T47D (cell line): ENCODE data around the gene TMEM132E.

Experiments used
- DNase-seq, 2 experiments: peaks; one replicate each; pipeline versions ENCODE4 v3.0.0 to v3.0.0-alpha.2; 2011 to 2012; ENCODE audit warnings: low read depth in 1 of 2, low spot score in 1 of 2
- JUND ChIP-seq: IDR thresholded peaks from 2 replicates; pipeline ENCODE4 v1.6.1; 2012; ENCODE audit warnings: low read depth
- in situ Hi-C: cut with HindIII; loops from 2 replicates; pipeline ENCODE4 v1.10.0; 2016; ENCODE audit warnings: low sequenced_read_pairs, low pct_unique_long_range_greater_than_20kb

TMEM132E gene

GRCh38 chr17:34634551-34635160 is 55.3 kb downstream of the TMEM132E start:
- no peak for DNase-seq
- no peak for TF ChIP-seq JUND
- in situ Hi-C loops, result no loop called here

DNA sequence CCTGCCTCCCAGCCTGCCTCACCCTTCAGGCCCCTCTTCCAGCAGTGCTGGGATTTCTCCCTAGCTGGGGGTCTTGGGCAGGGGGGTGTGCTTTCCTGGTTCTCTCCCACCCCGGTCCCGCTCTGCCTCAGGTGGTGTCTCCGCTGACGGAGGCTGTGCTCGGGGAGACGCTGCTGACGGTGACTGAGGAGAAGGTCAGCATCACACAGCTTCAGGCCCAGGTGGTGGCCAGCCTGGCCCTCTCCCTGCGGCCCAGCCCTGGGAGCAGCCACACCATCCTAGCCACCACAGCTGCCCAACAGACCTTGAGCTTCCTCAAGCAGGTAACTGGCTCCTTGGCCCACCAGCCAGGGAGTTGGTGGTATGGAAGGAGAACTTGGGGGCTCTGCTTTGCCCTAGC is 56.5 kb downstream of the TMEM132E start:
- in situ Hi-C loops, result no loop called here
- DNase-seq, result no peak
- no peak for TF ChIP-seq JUND

DNA sequence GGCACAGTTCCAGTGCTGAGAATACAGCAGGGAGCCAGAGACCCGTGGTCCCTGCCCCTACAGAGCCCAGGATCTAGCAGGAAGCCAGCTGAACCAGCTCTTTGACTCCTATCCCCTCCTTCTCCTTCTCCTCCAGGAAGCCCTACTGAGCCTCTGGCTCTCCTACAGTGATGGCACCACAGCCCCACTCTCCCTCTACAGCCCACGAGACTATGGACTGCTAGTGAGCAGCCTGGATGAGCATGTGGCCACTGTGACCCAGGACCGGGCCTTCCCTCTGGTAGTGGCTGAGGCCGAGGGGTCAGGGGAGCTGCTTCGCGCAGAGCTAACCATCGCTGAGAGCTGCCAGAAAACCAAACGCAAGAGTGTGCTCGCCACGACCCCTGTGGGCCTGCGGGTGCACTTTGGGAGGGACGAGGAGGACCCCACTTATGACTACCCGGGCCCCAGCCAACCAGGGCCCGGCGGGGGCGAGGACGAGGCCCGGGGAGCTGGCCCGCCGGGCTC is 57.7 kb downstream of the TMEM132E start:
- in situ Hi-C loops, result no loop called here
- no peak for TF ChIP-seq JUND
- no peak for DNase-seq

DNA sequence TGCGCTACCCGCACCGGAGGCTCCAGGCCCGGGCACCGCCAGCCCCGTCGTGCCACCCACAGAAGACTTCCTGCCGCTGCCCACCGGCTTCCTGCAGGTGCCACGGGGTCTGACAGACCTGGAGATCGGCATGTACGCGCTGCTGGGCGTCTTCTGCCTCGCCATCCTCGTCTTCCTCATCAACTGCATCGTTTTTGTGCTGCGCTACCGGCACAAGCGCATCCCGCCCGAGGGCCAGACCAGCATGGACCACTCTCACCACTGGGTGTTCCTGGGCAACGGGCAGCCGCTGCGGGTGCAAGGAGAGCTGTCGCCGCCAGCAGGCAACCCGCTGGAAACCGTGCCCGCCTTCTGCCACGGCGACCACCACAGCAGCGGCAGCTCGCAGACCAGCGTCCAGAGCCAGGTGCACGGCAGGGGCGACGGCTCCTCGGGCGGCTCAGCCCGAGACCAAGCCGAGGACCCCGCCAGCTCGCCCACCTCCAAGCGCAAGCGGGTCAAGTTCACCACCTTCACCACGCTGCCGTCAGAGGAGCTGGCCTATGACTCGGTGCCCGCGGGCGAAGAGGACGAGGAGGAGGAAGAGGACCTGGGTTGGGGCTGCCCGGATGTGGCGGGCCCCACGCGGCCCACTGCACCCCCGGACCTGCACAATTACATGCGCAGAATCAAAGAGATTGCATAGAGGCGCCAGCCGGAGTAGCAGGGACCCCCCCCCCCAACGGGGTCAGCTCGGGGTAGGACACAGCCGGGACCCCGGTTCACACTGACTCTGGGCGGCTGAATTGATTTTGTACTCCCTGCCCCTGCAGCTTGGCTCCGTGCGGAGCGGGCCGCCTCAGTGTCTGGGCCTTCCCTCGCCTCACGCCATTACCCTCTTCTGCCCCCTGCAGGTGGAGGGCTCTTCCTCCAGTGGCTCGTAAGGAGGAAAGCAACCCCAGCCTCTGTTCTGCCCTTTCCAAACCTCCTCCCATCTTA is 58.5 kb downstream of the TMEM132E start:
- in situ Hi-C loops, result no loop called here
- TF ChIP-seq JUND, result no peak
- DNase-seq, result peak; percentile 84 to 87

DNA sequence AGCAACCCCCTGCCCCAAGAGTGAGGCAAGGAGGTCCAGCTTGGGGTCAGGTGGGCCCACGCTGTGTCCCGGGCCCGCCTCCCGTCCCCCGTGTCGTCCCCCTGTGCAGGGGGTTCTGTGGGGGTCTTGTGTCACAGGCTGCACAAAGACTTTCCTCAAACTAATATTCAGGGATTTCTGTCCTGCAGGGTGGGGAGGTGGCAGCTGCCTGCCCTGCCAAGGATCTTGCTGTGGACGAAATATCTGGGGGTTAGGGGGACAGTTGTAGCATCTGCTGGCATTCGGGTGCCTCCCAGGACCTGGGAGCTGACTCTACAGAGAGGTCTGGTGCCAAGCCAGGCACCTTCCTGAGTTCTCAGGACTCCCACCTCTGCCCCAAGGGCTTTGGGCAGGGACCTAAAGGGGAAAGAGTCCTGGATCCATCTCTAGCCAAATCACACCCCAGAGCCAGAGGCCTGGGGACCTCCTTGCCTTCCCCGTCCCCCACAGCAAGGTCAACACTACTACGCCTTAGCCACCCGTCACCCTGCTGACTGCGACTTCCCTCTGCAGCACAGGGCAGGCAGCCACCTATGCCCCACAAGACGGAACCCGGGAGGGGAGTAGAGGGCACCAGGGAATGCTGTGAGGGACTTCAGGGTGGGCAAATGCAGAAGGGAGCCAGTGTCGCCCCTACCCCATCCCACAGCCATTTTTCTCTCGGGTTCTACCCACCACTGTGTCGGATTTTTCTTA is 59.3 kb downstream of the TMEM132E start:
- TF ChIP-seq JUND, result no peak
- DNase-seq, result no peak
- in situ Hi-C loops, result no loop called here

GRCh38 chr17:34639706-34640425 is 60.5 kb downstream of the TMEM132E start:
- in situ Hi-C loops, result no loop called here
- no peak for DNase-seq
- TF ChIP-seq JUND, result no peak

GRCh38 chr17:34641368-34641767 is 62.0 kb downstream of the TMEM132E start:
- TF ChIP-seq JUND, result no peak
- in situ Hi-C loops, result no loop called here
- DNase-seq, result no peak

GRCh38 chr17:34644941-34645550 is 65.7 kb downstream of the TMEM132E start:
- no peak for TF ChIP-seq JUND
- DNase-seq, result no peak
- in situ Hi-C loops, result no loop called here

DNA sequence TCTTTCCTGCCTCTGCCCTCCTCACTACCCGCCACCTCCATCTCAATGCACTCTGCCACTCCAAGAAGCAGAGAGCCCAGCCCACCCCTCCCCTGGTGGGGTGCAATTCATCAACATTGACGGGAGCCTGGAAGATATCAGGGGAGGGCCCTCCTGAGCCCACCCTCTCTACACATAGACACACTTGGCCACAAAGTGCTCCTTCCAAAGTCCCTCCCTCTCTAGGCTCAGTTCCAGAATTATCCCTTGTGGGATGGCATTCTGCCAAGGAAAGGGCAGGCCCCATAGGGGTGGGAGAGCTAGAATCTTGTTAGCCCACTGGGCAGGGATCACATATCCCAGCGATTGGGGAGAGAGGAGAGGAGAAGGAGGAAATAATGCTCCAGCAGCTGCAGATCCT is 66.2 kb downstream of the TMEM132E start:
- no peak for DNase-seq
- in situ Hi-C loops, result no loop called here
- TF ChIP-seq JUND, result no peak

DNA sequence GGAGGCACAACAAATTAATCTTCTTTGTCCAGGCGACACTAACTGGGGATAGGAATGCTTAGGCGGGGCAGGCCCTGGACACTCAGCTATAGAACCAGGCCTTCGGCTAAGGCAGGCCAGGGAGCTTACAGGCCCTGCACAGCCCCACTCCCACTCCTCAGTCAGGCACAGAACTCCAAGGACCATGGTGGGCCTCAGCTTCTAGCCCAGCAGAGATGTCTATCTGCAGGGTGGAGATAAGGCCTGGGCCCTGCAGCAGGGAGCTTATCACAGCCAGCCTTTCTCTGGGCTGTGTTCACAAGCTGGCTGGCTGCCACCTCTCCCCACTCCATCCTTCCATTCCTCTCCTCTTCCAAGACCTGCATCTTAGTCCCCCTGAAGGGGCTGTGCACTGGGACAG is 68.1 kb downstream of the TMEM132E start:
- in situ Hi-C loops, result no loop called here
- no peak for DNase-seq
- no peak for TF ChIP-seq JUND

DNA sequence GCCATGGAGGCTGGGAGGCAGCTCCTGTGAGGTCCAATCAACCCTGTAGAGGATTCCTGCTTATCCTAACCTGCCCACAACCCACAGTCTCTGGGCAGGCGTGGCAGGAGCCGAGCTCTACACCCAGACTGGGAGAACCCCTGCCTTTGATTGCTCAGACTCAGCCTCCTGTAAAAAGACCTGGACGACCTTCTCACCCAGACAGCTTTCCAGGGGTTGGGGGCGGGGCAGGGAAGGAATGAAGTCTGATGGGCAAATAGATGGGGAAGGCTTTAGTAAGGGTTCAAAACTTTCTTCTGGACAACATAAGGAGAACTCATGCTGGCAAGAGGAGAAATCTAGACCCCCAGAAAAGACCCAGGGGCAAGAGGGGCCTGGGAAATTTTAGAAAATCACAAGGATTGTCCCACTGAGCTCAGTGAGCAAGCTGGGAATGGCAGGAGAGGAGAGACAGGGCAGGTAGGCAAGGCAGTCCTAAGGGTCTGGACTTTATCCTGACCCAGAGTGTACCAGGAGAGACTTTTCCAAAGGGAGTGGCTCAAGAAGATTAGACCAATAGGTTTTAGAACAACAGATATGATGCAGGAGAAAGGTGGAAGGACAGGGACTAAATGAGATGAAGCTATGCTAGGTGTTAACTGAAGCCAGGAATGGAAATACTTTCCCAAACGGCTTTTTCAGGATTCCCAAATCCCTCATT is 70.8 kb downstream of the TMEM132E start:
- no peak for DNase-seq
- in situ Hi-C loops, result no loop called here
- TF ChIP-seq JUND, result no peak
